Activated CD4-positive, alpha-beta memory T cell treated with anti-CD3 and anti-CD28 coated beads for 36 hours (primary cell): ENCODE data around the gene SSH3. TPM values are rescaled to one million over a fixed set of nuclear protein-coding genes. Genes with fewer than 3 reads are reported as not detected.
A peak's percentile ranks its signal among the peaks of the same experiment; 100 is the strongest.

ENCODE experiments used
- CTCF ChIA-PET: fragments of 350-600 bp; sonication (Branson Sonifier 250); formaldehyde crosslinking; loops from one replicate; lab custom pipeline; 2021; ENCODE audit warnings: antibody characterized with exemption, inconsistent platforms; lab: Charles Lee
- POLR2A ChIA-PET: fragments of 350-600 bp; sonication (Branson Sonifier 250); formaldehyde crosslinking; loops from one replicate; lab custom pipeline; 2021; ENCODE audit warnings: antibody characterized with exemption; lab: Charles Lee
- DNase-seq: peaks from one replicate; pipeline ENCODE4 v3.0.0-alpha.2; 2020
- H3K27ac Mint-ChIP-seq: one replicate; pipeline ENCODE4 v1.8.0; 2021; ENCODE audit warnings: mixed read lengths
- H3K27me3 Mint-ChIP-seq: one replicate; pipeline ENCODE4 v1.8.0; 2021; ENCODE audit warnings: mixed read lengths
- H3K36me3 Mint-ChIP-seq: one replicate; pipeline ENCODE4 v1.8.0; 2021; ENCODE audit warnings: mixed read lengths
- H3K4me1 Mint-ChIP-seq: one replicate; pipeline ENCODE4 v1.8.0; 2021; ENCODE audit warnings: low read depth, mixed read lengths
- H3K4me3 Mint-ChIP-seq: one replicate; pipeline ENCODE4 v1.8.0; 2021; ENCODE audit warnings: mild to moderate bottlenecking, mixed read lengths
- H3K9me3 Mint-ChIP-seq: one replicate; pipeline ENCODE4 v1.8.0; 2021; ENCODE audit warnings: mixed read lengths
- intact Hi-C: fragments of 100-400 bp; cut with micrococcal nuclease; formaldehyde crosslinking; loops from one replicate; pipeline ENCODE4 v1.15.1; 2023
- total RNA-seq, 2 experiments: library from RNA; stranded (reverse); gene quantifications; one replicate each; pipeline ENCODE4 v1.2.3, GENCODE V29; 2021

The SSH3 gene
- total RNA-seq, 2 experiments from 2014 or later, result 14.9 to 19.4 TPM

GRCh38 chr11:67349928-67350465, 46.7 kb downstream of the SSH3 start:
- Mint-ChIP-seq H3K9me3 (no peaks in the 10 kb centered on the region), H3K27ac (no peak overlapping the region), H3K36me3 (no peaks in the 10 kb centered on the region), H3K27me3 (no peaks in the 10 kb centered on the region), H3K4me1 (peaks cover 60% of the 10 kb centered on the region), H3K4me3 (no peak overlapping the region)
- DNase-seq, result no peak
- CTCF ChIA-PET, result interaction anchor here (1.0 to 16.1 kb wide), 10 partner anchors 9 to 87 kb away, joined by 3 to 995 read pairs (median 18); partner anchors contain the start of genes CLCF1 and RAD9A
- intact Hi-C loops, result loop anchor here (10.0 kb wide), 1 partner anchor 395 kb away; the partner anchor contains the start of gene PC
- POLR2A ChIA-PET, result no interaction called here

GRCh38 chr11:67351275-67352005, 48.1 kb downstream of the SSH3 start:
- POLR2A ChIA-PET, result interaction anchor here (0.8 to 1.3 kb wide), 2 partner anchors 31 to 117 kb away, joined by 3 read pairs; no protein-coding TSS in a partner anchor
- CTCF ChIA-PET, result interaction anchor here (0.7 to 16.1 kb wide), 43 partner anchors 9 to 303 kb away, joined by 3 to 995 read pairs (median 5); partner anchors contain the start of genes AIP, CLCF1, PPP1CA and RAD9A
- Mint-ChIP-seq H3K4me3 (peak overlapping the region; percentile 55), H3K27ac (peak overlapping the region; percentile 76), H3K36me3 (no peaks in the 10 kb centered on the region), H3K27me3 (no peaks in the 10 kb centered on the region), H3K4me1 (peaks cover 51% of the 10 kb centered on the region), H3K9me3 (no peaks in the 10 kb centered on the region)
- intact Hi-C loops, result loop anchor here (1.0 to 10.0 kb wide), 3 partner anchors 31 to 397 kb away; partner anchors contain the start of gene PC
- peak; percentile 74 for DNase-seq

- DNase-seq, result no peak
These were observed 49.4 kb downstream of the SSH3 start for GRCh38 chr11:67352546-67353316.

GRCh38 chr11:67353317-67354074, 50.2 kb downstream of the SSH3 start, which contains the start of gene POLD4:
Gene POLD4, minus strand, starts transcription at chr11:67353546. Its CDS starts 147 bp downstream, at chr11:67353399.
- CTCF ChIA-PET, result interaction anchor here (0.6 to 16.1 kb wide), 11 partner anchors 8 to 272 kb away, joined by 3 to 995 read pairs (median 10); partner anchors contain the start of genes CLCF1 and PPP1CA
- Mint-ChIP-seq H3K36me3 (no peaks in the 10 kb centered on the region), H3K4me1 (peaks cover 44% of the 10 kb centered on the region), H3K9me3 (no peaks in the 10 kb centered on the region), H3K4me3 (peak within 1 kb of the TSS; percentile 93), H3K27me3 (no peaks in the 10 kb centered on the region), H3K27ac (peak within 1 kb of the TSS; percentile 98)
- peak; percentile 98 for DNase-seq
- POLR2A ChIA-PET, result interaction anchor here (0.5 to 2.2 kb wide), 16 partner anchors 9 to 276 kb away, joined by 3 to 14 read pairs (median 4); partner anchors contain the start of gene NUDT8
- intact Hi-C loops, result loop anchor here (1.0 to 10.0 kb wide), 5 partner anchors 37 to 399 kb away; partner anchors contain the start of gene PC

More at GRCh38 chr11:67352546-67353316, 49.4 kb downstream of the SSH3 start:
- H3K9me3 Mint-ChIP-seq, result no peaks in the 10 kb centered on the region
- H3K4me1 Mint-ChIP-seq, result peaks cover 52% of the 10 kb centered on the region
- H3K4me3 Mint-ChIP-seq, result peak overlapping the region; percentile 93
- peak overlapping the region; percentile 98 for H3K27ac Mint-ChIP-seq
- H3K27me3 Mint-ChIP-seq, result no peaks in the 10 kb centered on the region
- ChIA-PET CTCF (interaction anchor here (0.6 to 16.1 kb wide), 14 partner anchors 9 to 272 kb away, joined by 3 to 995 read pairs (median 8); partner anchors contain the start of genes AIP, CLCF1 and PPP1CA), POLR2A (interaction anchor here (0.7 to 2.2 kb wide), 11 partner anchors 9 to 277 kb away, joined by 3 to 14 read pairs (median 4); partner anchors contain the start of gene NUDT8)
- intact Hi-C loops, result loop anchor here (1.0 to 10.0 kb wide), 5 partner anchors 36 to 398 kb away; partner anchors contain the start of gene PC
- H3K36me3 Mint-ChIP-seq, result no peaks in the 10 kb centered on the region

- ChIA-PET POLR2A (interaction anchor here (0.5 to 2.2 kb wide), 9 partner anchors 8 to 114 kb away, joined by 3 to 14 read pairs (median 3); no protein-coding TSS in a partner anchor), CTCF (interaction anchor here (0.7 to 16.1 kb wide), 8 partner anchors 9 to 132 kb away, joined by 3 to 995 read pairs (median 18); partner anchors contain the start of genes CLCF1 and PPP1CA)
- Mint-ChIP-seq H3K36me3 (no peaks in the 10 kb centered on the region), H3K27ac (peak overlapping the region; percentile 96), H3K27me3 (no peaks in the 10 kb centered on the region), H3K4me1 (peaks cover 40% of the 10 kb centered on the region), H3K4me3 (peak overlapping the region; percentile 93), H3K9me3 (no peaks in the 10 kb centered on the region)
- DNase-seq, result peak; percentile 61
- intact Hi-C loops, result loop anchor here (10.0 kb wide), 1 partner anchor 400 kb away; the partner anchor contains the start of gene PC
These were observed 51.0 kb downstream of the SSH3 start for GRCh38 chr11:67354075-67355022.

GRCh38 chr11:67355023-67355793, 51.9 kb downstream of the SSH3 start:
- POLR2A ChIA-PET, result interaction anchor here (3.5 kb wide), 1 partner anchor 27 kb away, joined by 12 read pairs; no protein-coding TSS in a partner anchor
- no peak for DNase-seq
- Mint-ChIP-seq H3K27me3 (no peaks in the 10 kb centered on the region), H3K27ac (peak overlapping the region; percentile 96), H3K4me3 (no peak overlapping the region), H3K36me3 (no peaks in the 10 kb centered on the region), H3K4me1 (peaks cover 40% of the 10 kb centered on the region), H3K9me3 (no peaks in the 10 kb centered on the region)
- intact Hi-C loops, result loop anchor here (10.0 kb wide), 1 partner anchor 400 kb away; the partner anchor contains the start of gene PC
- CTCF ChIA-PET, result interaction anchor here (1.2 to 16.1 kb wide), 5 partner anchors 10 to 152 kb away, joined by 3 to 995 read pairs (median 11); partner anchors contain the start of genes CDK2AP2 and CLCF1

GRCh38 chr11:67355794-67356386, 52.6 kb downstream of the SSH3 start:
- H3K4me3 Mint-ChIP-seq, result no peak overlapping the region

GRCh38 chr11:67356387-67356863, 53.1 kb downstream of the SSH3 start:
- Mint-ChIP-seq H3K9me3 (no peaks in the 10 kb centered on the region), H3K27me3 (no peaks in the 10 kb centered on the region), H3K4me1 (peaks cover 34% of the 10 kb centered on the region), H3K36me3 (no peaks in the 10 kb centered on the region), H3K27ac (peak overlapping the region; percentile 75), H3K4me3 (peak overlapping the region; percentile 37)
- DNase-seq, result no peak
- ChIA-PET CTCF (interaction anchor here (0.6 to 16.1 kb wide), 20 partner anchors 9 to 642 kb away, joined by 3 to 995 read pairs (median 4); partner anchors contain the start of genes CDK2AP2, CLCF1, PITPNM1 and PPP1CA), POLR2A (interaction anchor here (1.0 to 3.5 kb wide), 3 partner anchors 14 to 83 kb away, joined by 3 to 12 read pairs (median 4); no protein-coding TSS in a partner anchor)
- intact Hi-C loops, result loop anchor here (2.0 to 10.0 kb wide), 2 partner anchors 16 to 402 kb away; partner anchors contain the start of genes CLCF1 and PC

More at GRCh38 chr11:67355794-67356386, 52.6 kb downstream of the SSH3 start:
- H3K4me1 Mint-ChIP-seq, result peaks cover 39% of the 10 kb centered on the region
- CTCF ChIA-PET, result interaction anchor here (0.6 to 16.1 kb wide), 13 partner anchors 10 to 643 kb away, joined by 3 to 995 read pairs (median 3); partner anchors contain the start of genes CDK2AP2, CLCF1, PPP1CA and RAD9A
- H3K27ac Mint-ChIP-seq, result peak overlapping the region; percentile 67
- POLR2A ChIA-PET, result interaction anchor here (1.2 to 3.5 kb wide), 2 partner anchors 26 to 84 kb away, joined by 4 to 12 read pairs; no protein-coding TSS in a partner anchor
- intact Hi-C loops, result loop anchor here (2.0 to 10.0 kb wide), 2 partner anchors 17 to 401 kb away; partner anchors contain the start of genes CLCF1 and PC
- no peak for DNase-seq
- no peaks in the 10 kb centered on the region for H3K9me3 Mint-ChIP-seq
- H3K36me3 Mint-ChIP-seq, result no peaks in the 10 kb centered on the region
- no peaks in the 10 kb centered on the region for H3K27me3 Mint-ChIP-seq
